HEK293 (cell line): ENCODE data around the gene ARID5A.

Experiments used
- CTCF ChIA-PET: fragments of 350-600 bp; formaldehyde crosslinking; extraction: SDS; loops from one replicate; lab custom pipeline; 2021; ENCODE audit warnings: antibody characterized with exemption; lab: Yijun Ruan, JAX
- POLR2A ChIA-PET: fragments of 300-600 bp; formaldehyde crosslinking; extraction: SDS; loops from one replicate; lab custom pipeline; 2020; ENCODE audit warnings: antibody characterized with exemption, inconsistent platforms; lab: Yijun Ruan, JAX
- H3K27ac ChIP-seq: fragments of 200-500 bp; sonication (Bioruptor generic); 2 replicates; pipeline ENCODE4 v1.5.1; 2014; ENCODE audit warnings: low read depth, low read length, control low read depth, inconsistent platforms; ENCODE audit errors: extremely low read depth
- H3K36me3 ChIP-seq, 2 experiments: fragments of 200-500 bp in 1 of 2; sonication (Bioruptor generic) in 1 of 2; 1 replicate in 1 of 2; 2 replicates in 1 of 2; pipeline ENCODE4 v1.5.1; 2014 to 2017; ENCODE audit warnings: inconsistent platforms in 2 of 2, low read length in 2 of 2; ENCODE audit not compliant: control insufficient read depth in 2 of 2, insufficient read depth in 1 of 2
- H3K4me1 ChIP-seq: fragments of 200-500 bp; sonication (Bioruptor generic); 2 replicates; pipeline ENCODE4 v1.5.1; 2014; ENCODE audit warnings: mild to moderate bottlenecking, low read length, inconsistent platforms; ENCODE audit not compliant: control insufficient read depth, insufficient read depth
- H3K4me3 ChIP-seq: 2 replicates; pipeline ENCODE4 v1.5.1; 2011; ENCODE audit warnings: low read depth, mild to moderate bottlenecking, control low read depth, low read length, moderate library complexity
- H3K9me3 ChIP-seq: fragments of 200-500 bp; sonication (Bioruptor generic); 2 replicates; pipeline ENCODE4 v1.5.1; 2014; ENCODE audit warnings: low read depth, low read length, inconsistent platforms; ENCODE audit not compliant: control insufficient read depth, insufficient read depth
- BCL11A ChIP-seq: fragments of 450-650 bp; formaldehyde crosslinking; IDR thresholded peaks from 2 replicates; pipeline ENCODE4 v1.5.1; 2016; ENCODE audit warnings: low read depth, missing biosample characterization, missing genetic modification characterization
- BCL11B ChIP-seq: fragments of 450-650 bp; formaldehyde crosslinking; IDR thresholded peaks from 2 replicates; pipeline ENCODE4 v1.5.1; 2016; ENCODE audit warnings: low read depth, missing biosample characterization, missing genetic modification characterization
- HOXC10 ChIP-seq: sonication (generic); formaldehyde crosslinking; IDR thresholded peaks from 2 replicates; pipeline ENCODE4 v1.8.1; 2023; ENCODE audit warnings: mild to moderate bottlenecking, missing genetic modification reagents
- KLF1 ChIP-seq: fragments of 450-650 bp; formaldehyde crosslinking; IDR thresholded peaks from 2 replicates; pipeline ENCODE4 v1.5.1; 2016; ENCODE audit warnings: missing biosample characterization, missing genetic modification characterization
- KLF10 ChIP-seq: fragments of 450-650 bp; IDR thresholded peaks from 2 replicates; pipeline ENCODE4 v1.5.1; 2018; ENCODE audit warnings: missing biosample characterization, mild to moderate bottlenecking, missing genetic modification characterization
- MEIS1 ChIP-seq: sonication (generic); formaldehyde crosslinking; IDR thresholded peaks from 2 replicates; pipeline ENCODE4 v1.8.1; 2022; ENCODE audit warnings: missing genetic modification reagents, mild to moderate bottlenecking, borderline replicate concordance
- PRDM1 ChIP-seq: fragments of 450-650 bp; formaldehyde crosslinking; IDR thresholded peaks from 2 replicates; pipeline ENCODE4; 2016; ENCODE audit warnings: missing biosample characterization, missing genetic modification characterization
- REPIN1 ChIP-seq: fragments of 450-650 bp; formaldehyde crosslinking; IDR thresholded peaks from 2 replicates; pipeline ENCODE4 v1.5.1; 2017; ENCODE audit warnings: missing biosample characterization, missing genetic modification characterization, low read depth
- SCRT2 ChIP-seq: fragments of 450-650 bp; formaldehyde crosslinking; IDR thresholded peaks from 2 replicates; pipeline ENCODE4 v1.5.1; 2016; ENCODE audit warnings: missing biosample characterization, missing genetic modification characterization
- SETDB1 ChIP-seq: IDR thresholded peaks from one replicate; pipeline ENCODE4 v1.6.1; 2017; ENCODE audit warnings: mild to moderate bottlenecking, low read length, moderate library complexity, mixed read lengths; ENCODE audit not compliant: insufficient read length
- SP2 ChIP-seq: fragments of 450-650 bp; formaldehyde crosslinking; IDR thresholded peaks from 2 replicates; pipeline ENCODE4 v1.5.1; 2016; ENCODE audit warnings: missing biosample characterization, missing genetic modification characterization
- YY2 ChIP-seq: fragments of 450-650 bp; formaldehyde crosslinking; IDR thresholded peaks from 2 replicates; pipeline ENCODE4 v1.5.1; 2016; ENCODE audit warnings: missing biosample characterization, missing genetic modification characterization
- ZNF132 ChIP-seq: fragments of 450-650 bp; formaldehyde crosslinking; IDR thresholded peaks from 2 replicates; pipeline ENCODE4 v1.5.1; 2017; ENCODE audit warnings: missing biosample characterization, missing genetic modification characterization, borderline replicate concordance
- ZNF19 ChIP-seq: fragments of 450-650 bp; formaldehyde crosslinking; IDR thresholded peaks from 2 replicates; pipeline ENCODE4; 2016; ENCODE audit warnings: missing biosample characterization, missing genetic modification characterization, low read depth
- ZNF214 ChIP-seq: fragments of 450-650 bp; formaldehyde crosslinking; IDR thresholded peaks from 2 replicates; pipeline ENCODE4 v1.5.1; 2017; ENCODE audit warnings: missing biosample characterization, mild to moderate bottlenecking, missing genetic modification characterization, borderline replicate concordance
- ZNF24 ChIP-seq: fragments of 450-650 bp; formaldehyde crosslinking; IDR thresholded peaks from 2 replicates; pipeline ENCODE4 v1.5.1; 2016; ENCODE audit warnings: missing biosample characterization, missing genetic modification characterization
- ZNF248 ChIP-seq: fragments of 450-650 bp; formaldehyde crosslinking; IDR thresholded peaks from 2 replicates; pipeline ENCODE4 v1.5.1; 2017; ENCODE audit warnings: missing biosample characterization, missing genetic modification characterization
- ZNF354C ChIP-seq: fragments of 450-650 bp; formaldehyde crosslinking; IDR thresholded peaks from 2 replicates; pipeline ENCODE4 v1.5.1; 2016; ENCODE audit warnings: missing biosample characterization, missing genetic modification characterization, low read depth, borderline replicate concordance
- ZNF404 ChIP-seq: fragments of 450-650 bp; formaldehyde crosslinking; IDR thresholded peaks from 2 replicates; pipeline ENCODE4 v1.5.1; 2017; ENCODE audit warnings: missing biosample characterization, missing genetic modification characterization
- ZNF529 ChIP-seq: fragments of 450-650 bp; formaldehyde crosslinking; IDR thresholded peaks from 2 replicates; pipeline ENCODE4 v1.5.1; 2017; ENCODE audit warnings: missing genetic modification characterization, missing biosample characterization; ENCODE audit not compliant: insufficient replicate concordance
- ZNF548 ChIP-seq: fragments of 450-650 bp; formaldehyde crosslinking; IDR thresholded peaks from 2 replicates; pipeline ENCODE4 v1.5.1; 2016; ENCODE audit warnings: missing biosample characterization, missing genetic modification characterization
- ZNF555 ChIP-seq: fragments of 450-650 bp; formaldehyde crosslinking; conservative IDR thresholded peaks from 2 replicates; pipeline ENCODE4 v1.5.1; 2017; ENCODE audit warnings: missing biosample characterization, mild to moderate bottlenecking, missing genetic modification characterization, inconsistent platforms
- ZNF561 ChIP-seq: fragments of 450-650 bp; IDR thresholded peaks from 2 replicates; pipeline ENCODE4 v1.5.1; 2018; ENCODE audit warnings: missing biosample characterization, missing genetic modification characterization, borderline replicate concordance
- ZNF623 ChIP-seq: fragments of 450-650 bp; formaldehyde crosslinking; IDR thresholded peaks from 2 replicates; pipeline ENCODE4 v1.5.1; 2016; ENCODE audit warnings: missing biosample characterization, missing genetic modification characterization
- ZNF626 ChIP-seq: fragments of 450-650 bp; sonication (Bioruptor Pico); formaldehyde crosslinking; IDR thresholded peaks from 2 replicates; pipeline ENCODE4 v1.5.1; 2018; ENCODE audit warnings: missing biosample characterization, missing genetic modification characterization, inconsistent platforms
- ZNF629 ChIP-seq: fragments of 450-650 bp; formaldehyde crosslinking; IDR thresholded peaks from 2 replicates; pipeline ENCODE4 v1.5.1; 2017; ENCODE audit warnings: missing biosample characterization, missing genetic modification characterization
- ZNF785 ChIP-seq: fragments of 450-650 bp; formaldehyde crosslinking; IDR thresholded peaks from 2 replicates; pipeline ENCODE4 v1.5.1; 2016; ENCODE audit warnings: missing biosample characterization, missing genetic modification characterization
- TF ChIP-seq, protein P1 (sequence below): fragments of 450-650 bp; formaldehyde crosslinking; IDR thresholded peaks from 2 replicates; pipeline ENCODE4 v1.5.1; 2016; ENCODE audit warnings: missing biosample characterization, missing genetic modification characterization
- TF ChIP-seq, protein P2 (sequence below): fragments of 450-650 bp; formaldehyde crosslinking; IDR thresholded peaks from 2 replicates; pipeline ENCODE4 v1.5.1; 2016; ENCODE audit warnings: missing biosample characterization, missing genetic modification characterization

Gene ARID5A

DNA sequence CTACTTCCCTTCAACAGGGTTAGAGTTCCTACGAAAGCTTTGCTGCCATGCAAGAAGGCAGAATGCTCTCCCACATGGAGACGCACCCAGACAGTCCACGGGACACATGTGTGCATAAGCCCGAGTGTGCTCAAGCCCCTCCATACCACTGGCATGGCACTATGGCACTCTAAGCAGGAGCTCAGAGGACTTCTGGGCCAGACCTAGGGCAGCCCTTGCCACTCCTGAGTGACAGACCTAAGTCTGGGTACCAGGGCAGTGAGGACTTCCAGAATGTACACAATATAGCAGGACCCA, 11.4 kb upstream of the ARID5A start:
- no peak overlapping the region for H3K4me3 ChIP-seq
- ChIA-PET POLR2A (no interaction called here), CTCF (no interaction called here)
- no peak for TF ChIP-seq KLF1 (tag by site-specific recombination)
- TF ChIP-seq ZNF214: no peak
- TF ChIP-seq ZNF529 (tag by site-specific recombination): no peak
- TF ChIP-seq MEIS1: no peak
- TF ChIP-seq HOXC10 (CRISPR knock-in tag): no peak
- no peaks in the 10 kb centered on the region for H3K36me3 ChIP-seq
- H3K27ac ChIP-seq: no peak overlapping the region
- no peaks in the 10 kb centered on the region for H3K4me1 ChIP-seq
- no peaks in the 10 kb centered on the region for H3K9me3 ChIP-seq

DNA sequence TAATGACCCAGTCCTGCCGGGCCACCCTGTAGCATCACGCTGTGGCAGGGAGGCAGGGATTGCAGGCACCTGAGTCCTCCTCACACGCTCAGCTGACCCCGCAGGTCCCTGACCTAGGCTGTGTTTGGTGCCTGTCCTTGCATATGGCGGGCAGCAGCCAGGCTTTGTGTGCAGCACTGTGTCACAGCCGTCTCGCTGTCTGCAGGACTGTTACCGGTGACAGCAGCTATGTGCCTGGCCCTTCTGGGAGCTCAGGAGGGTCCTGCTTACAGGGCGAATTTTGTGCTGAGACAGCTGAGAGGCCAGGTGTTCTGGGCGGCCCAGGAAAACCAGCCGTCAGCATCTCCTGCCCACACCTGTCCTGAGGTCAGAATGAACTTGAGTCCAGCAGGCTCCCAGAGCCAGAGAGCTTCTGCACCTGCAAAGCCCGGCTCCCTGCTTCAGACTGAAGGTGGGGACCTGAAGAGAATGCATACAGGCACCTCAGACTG, 10.4 kb upstream of the ARID5A start:
- ChIA-PET CTCF (no interaction called here), POLR2A (no interaction called here)
- no peaks in the 10 kb centered on the region for H3K36me3 ChIP-seq
- TF ChIP-seq SP2 (no peak), ZNF214 (no peak), ZNF248 (tag by site-specific recombination) (no peak), ZNF623 (no peak)
- TF ChIP-seq, protein P1, sequence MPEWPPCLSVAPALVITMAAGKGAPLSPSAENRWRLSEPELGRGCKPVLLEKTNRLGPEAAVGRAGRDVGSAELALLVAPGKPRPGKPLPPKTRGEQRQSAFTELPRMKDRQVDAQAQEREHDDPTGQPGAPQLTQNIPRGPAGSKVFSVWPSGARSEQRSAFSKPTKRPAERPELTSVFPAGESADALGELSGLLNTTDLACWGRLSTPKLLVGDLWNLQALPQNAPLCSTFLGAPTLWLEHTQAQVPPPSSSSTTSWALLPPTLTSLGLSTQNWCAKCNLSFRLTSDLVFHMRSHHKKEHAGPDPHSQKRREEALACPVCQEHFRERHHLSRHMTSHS: no peak
- TF ChIP-seq, protein P2, sequence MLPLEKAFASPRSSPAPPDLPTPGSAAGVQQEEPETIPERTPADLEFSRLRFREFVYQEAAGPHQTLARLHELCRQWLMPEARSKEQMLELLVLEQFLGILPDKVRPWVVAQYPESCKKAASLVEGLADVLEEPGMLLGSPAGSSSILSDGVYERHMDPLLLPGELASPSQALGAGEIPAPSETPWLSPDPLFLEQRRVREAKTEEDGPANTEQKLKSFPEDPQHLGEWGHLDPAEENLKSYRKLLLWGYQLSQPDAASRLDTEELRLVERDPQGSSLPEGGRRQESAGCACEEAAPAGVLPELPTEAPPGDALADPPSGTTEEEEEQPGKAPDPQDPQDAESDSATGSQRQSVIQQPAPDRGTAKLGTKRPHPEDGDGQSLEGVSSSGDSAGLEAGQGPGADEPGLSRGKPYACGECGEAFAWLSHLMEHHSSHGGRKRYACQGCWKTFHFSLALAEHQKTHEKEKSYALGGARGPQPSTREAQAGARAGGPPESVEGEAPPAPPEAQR (tag by site-specific recombination): no peak
- peaks cover 4% of the 10 kb centered on the region for H3K4me1 ChIP-seq
- no peak overlapping the region for H3K27ac ChIP-seq
- H3K9me3 ChIP-seq: no peaks in the 10 kb centered on the region
- H3K4me3 ChIP-seq: no peak overlapping the region

DNA sequence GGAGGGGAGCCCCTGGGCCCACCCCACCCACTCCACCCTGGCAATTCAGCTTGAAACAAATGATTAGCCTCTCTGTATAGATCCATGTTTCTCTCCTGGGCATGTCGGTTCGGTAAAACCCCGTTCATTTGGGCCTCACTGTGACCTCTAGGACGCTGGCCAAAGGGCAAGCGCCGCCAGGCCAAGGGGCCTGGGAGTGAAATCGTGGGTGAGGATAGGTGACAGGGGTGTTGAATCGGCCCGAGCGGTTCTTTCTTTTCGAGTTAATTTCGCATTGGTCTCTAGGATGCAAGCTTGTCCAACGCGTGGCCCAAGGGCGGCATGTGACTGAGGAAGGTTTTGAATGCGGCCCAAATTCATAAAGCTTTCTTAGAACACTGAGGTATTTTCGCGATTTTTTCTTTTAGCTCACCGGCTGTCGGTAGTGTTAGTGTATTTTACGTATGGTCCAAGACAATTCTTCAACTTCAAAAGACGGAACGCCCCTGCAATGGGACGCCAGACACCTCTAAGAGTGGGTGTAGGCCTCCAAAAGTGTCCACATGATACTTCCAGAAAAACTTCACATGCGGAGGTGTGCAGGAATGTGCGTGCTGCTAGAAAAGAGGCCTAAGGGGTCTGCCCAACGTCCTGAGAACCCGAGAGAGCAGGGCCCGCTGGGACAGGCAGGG, 9.8 kb upstream of the ARID5A start:
- ChIA-PET CTCF (no interaction called here), POLR2A (no interaction called here)
- H3K27ac ChIP-seq: no peak overlapping the region
- no peak overlapping the region for H3K4me3 ChIP-seq
- H3K9me3 ChIP-seq: no peaks in the 10 kb centered on the region
- peaks cover 9% of the 10 kb centered on the region for H3K4me1 ChIP-seq
- H3K36me3 ChIP-seq: no peaks in the 10 kb centered on the region
- TF ChIP-seq ZNF354C (tag by site-specific recombination) (no peak), ZNF24 (tag by site-specific recombination) (no peak), SETDB1 (no peak), BCL11B (tag by site-specific recombination) (0 out of 2 replicates have a peak, but pooled peaks have one; percentile 44), ZNF785 (tag by site-specific recombination) (no peak), KLF10 (tag by site-specific recombination) (no peak), ZNF548 (no peak)

DNA sequence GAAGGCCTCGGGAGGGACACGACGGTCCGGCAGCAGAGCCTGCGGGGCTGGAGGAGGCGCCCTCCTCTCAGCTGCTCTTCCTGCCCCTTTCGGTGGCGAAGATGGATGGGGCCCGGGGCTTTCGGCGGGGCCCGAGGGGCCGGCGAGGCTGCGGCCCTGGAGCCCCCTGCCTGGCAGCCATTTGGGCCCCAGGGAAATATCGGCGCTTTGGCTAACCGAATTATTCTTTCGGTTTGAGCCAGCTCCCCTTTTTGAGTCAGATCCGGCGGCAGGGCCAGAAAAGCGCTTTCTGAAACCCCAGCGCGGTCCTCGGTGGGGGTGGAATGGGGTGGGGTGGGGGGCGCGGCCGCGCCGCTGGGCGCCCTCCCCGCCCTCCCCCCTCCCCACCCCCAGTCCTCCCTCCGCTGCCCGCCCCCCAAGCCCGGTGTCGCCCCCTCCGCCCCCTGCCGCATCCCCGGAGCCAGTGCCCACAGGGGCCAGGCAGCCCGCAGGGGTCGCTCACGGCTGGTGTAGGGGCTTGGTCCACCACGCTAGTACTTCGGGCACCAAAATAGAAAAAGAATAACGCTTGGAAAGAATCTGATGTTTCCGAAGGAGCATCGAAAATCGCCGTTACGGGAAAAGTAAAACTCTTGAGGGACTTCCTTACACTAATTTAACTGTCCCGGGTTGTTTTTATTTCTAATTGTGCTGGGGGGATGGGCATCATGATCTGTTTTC, 9.1 kb upstream of the ARID5A start:
- Histone ChIP-seq H3K9me3 (no peaks in the 10 kb centered on the region), H3K4me3 (no peak overlapping the region), H3K4me1 (peaks cover 12% of the 10 kb centered on the region), H3K27ac (no peak overlapping the region), H3K36me3 (no peaks in the 10 kb centered on the region)
- ChIA-PET POLR2A (no interaction called here), CTCF (no interaction called here)
- TF ChIP-seq SCRT2: no peak
- no peak for TF ChIP-seq ZNF404 (tag by site-specific recombination)
- no peak for TF ChIP-seq ZNF626 (tag by site-specific recombination)
- no peak for TF ChIP-seq ZNF629 (tag by site-specific recombination)
- TF ChIP-seq REPIN1 (tag by site-specific recombination): no peak
- no peak for TF ChIP-seq YY2 (tag by site-specific recombination)
- no peak for TF ChIP-seq BCL11A (tag by site-specific recombination)
- no peak for TF ChIP-seq ZNF19 (tag by site-specific recombination)
- no peak for TF ChIP-seq PRDM1
- no peak for TF ChIP-seq ZNF555 (tag by site-specific recombination)
- no peak for TF ChIP-seq ZNF132 (tag by site-specific recombination)
- TF ChIP-seq ZNF561 (tag by site-specific recombination): no peak
